ENCODE data around the gene NR3C1.

DNA sequence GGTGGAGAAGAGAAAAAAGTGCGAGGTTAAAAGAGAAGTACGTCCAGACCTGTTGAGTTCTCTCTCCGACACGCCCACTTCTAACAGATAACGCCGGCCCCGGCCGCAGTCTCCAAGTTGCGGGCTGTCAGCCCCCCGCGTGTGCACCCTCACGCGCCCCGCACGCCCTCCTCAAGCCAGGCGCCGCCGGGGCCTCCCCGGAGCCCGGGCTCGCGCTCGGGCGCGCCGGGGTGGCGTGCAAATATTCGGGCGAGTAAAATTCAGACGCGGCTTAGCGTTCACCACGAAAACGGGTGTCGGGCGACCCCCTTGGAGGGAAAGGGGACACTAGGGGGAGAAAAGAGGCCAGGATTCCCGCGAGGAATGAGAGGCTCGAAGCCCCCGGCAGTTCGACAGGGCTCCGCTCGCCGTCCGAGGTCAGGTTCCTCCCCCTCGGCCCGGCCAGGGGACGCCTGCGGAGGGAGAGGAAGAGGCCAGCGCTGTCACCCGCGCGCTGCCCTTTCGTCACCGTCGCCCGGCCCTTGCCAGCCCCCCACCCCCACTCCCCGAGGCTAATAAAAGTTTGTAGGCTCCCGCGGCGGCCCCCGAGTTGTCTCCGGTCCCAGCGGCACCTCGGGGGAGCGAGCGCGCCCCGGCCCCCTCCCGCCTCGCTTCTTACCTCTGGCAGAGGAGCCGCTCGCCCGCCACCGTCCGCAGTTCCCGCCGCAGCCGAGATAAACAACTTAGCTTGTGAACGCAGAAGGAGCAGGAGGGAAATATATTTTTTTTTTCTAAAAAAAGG, 743 bp downstream of the NR3C1 start:
- TF ChIP-seq, protein P1, sequence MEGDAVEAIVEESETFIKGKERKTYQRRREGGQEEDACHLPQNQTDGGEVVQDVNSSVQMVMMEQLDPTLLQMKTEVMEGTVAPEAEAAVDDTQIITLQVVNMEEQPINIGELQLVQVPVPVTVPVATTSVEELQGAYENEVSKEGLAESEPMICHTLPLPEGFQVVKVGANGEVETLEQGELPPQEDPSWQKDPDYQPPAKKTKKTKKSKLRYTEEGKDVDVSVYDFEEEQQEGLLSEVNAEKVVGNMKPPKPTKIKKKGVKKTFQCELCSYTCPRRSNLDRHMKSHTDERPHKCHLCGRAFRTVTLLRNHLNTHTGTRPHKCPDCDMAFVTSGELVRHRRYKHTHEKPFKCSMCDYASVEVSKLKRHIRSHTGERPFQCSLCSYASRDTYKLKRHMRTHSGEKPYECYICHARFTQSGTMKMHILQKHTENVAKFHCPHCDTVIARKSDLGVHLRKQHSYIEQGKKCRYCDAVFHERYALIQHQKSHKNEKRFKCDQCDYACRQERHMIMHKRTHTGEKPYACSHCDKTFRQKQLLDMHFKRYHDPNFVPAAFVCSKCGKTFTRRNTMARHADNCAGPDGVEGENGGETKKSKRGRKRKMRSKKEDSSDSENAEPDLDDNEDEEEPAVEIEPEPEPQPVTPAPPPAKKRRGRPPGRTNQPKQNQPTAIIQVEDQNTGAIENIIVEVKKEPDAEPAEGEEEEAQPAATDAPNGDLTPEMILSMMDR (IDR thresholded peaks at IDR 0.05; ENCODE audit: insufficient read depth, low read length, poor library complexity, severe bottlenecking) = no peak
- no peak for TF ChIP-seq EZH2phosphoT487 (conservative IDR thresholded peaks at IDR 0.05; ENCODE audit: low read length)
